GM12865 (cell line): Measurements from ENCODE around the gene ADARB2.

Experiments used
- DNase-seq: peaks from one replicate; pipeline ENCODE4 v3.0.0; 2010; ENCODE audit warnings: low read depth
- H3K4me3 ChIP-seq: 2 replicates; pipeline ENCODE4 v1.5.1; 2011; ENCODE audit warnings: mild to moderate bottlenecking, low read depth, low read length, control low read depth
- CTCF ChIP-seq: IDR thresholded peaks from 2 replicates; pipeline ENCODE4 v1.5.1; 2011; ENCODE audit warnings: low read length, control low read depth, low read depth, inconsistent platforms; ENCODE audit not compliant: insufficient read depth; ENCODE audit errors: missing control alignments

Gene ADARB2

GRCh38 chr10:1292611-1293031 lies 444.7 kb downstream of the ADARB2 start:
- TF ChIP-seq CTCF, result no peak
- no peak for DNase-seq
- H3K4me3 ChIP-seq, result no peak overlapping the region

- DNase-seq, result no peak
- TF ChIP-seq CTCF, result no peak
- H3K4me3 ChIP-seq, result no peak overlapping the region
Measured at GRCh38 chr10:1291178-1292090, 445.9 kb downstream of the ADARB2 start.

GRCh38 chr10:1290071-1290471 lies 447.3 kb downstream of the ADARB2 start:
- no peak overlapping the region for H3K4me3 ChIP-seq
- TF ChIP-seq CTCF, result no peak
- no peak for DNase-seq

GRCh38 chr10:1289591-1289990 lies 447.7 kb downstream of the ADARB2 start:
- H3K4me3 ChIP-seq, result no peak overlapping the region
- no peak for DNase-seq
- no peak for TF ChIP-seq CTCF

- H3K4me3 ChIP-seq, result no peak overlapping the region
- no peak for DNase-seq
- no peak for TF ChIP-seq CTCF
Measured at GRCh38 chr10:1287971-1288401, 449.3 kb downstream of the ADARB2 start.

- no peak overlapping the region for H3K4me3 ChIP-seq
- TF ChIP-seq CTCF, result no peak
- no peak for DNase-seq
Measured at GRCh38 chr10:1287487-1287886, 449.8 kb downstream of the ADARB2 start.

GRCh38 chr10:1284076-1284475 lies 453.2 kb downstream of the ADARB2 start:
- TF ChIP-seq CTCF, result no peak
- no peak overlapping the region for H3K4me3 ChIP-seq
- DNase-seq, result no peak
